CD4-positive, alpha-beta T cell treated with Interleukin-4 for 4 hours (primary cell): ENCODE measurements around the gene TMEM127.
A peak's percentile ranks its signal among the peaks of the same experiment; 100 is the strongest.
"Not testable (repeated sequence)": the region's sequence is repeated elsewhere in the genome, so short reads cannot be mapped to it uniquely, and the experiment has no call there.

Source experiments
- DNase-seq: peaks from one replicate; pipeline ENCODE4 v3.0.0-alpha.2; 2020

The TMEM127 gene

GRCh38 chr2:96239745-96240264, 26.0 kb downstream of the TMEM127 start:
- no peak for DNase-seq

- DNase-seq: no peak
These were observed 26.7 kb downstream of the TMEM127 start for GRCh38 chr2:96239091-96239490.

DNA sequence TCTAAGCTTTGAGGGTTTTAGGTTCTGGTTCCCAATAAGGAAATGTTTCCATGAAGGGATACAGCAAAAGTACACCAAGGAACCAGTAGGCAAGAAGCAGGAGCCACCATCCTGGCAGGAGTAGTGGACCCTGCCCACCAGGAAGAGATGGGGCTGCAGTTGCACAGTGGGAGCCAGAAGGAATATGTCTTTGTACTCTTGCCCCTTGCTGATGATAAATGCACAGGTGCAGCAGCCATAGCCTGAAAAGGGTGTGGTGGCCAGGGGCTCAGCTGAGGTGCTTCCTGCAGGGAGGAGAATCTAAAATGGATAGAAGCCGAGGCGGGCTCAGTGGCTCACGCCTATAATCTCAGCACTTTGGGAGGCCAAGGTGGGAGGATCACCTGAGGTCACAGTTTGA, 27.5 kb downstream of the TMEM127 start:
- no peak for DNase-seq

DNA sequence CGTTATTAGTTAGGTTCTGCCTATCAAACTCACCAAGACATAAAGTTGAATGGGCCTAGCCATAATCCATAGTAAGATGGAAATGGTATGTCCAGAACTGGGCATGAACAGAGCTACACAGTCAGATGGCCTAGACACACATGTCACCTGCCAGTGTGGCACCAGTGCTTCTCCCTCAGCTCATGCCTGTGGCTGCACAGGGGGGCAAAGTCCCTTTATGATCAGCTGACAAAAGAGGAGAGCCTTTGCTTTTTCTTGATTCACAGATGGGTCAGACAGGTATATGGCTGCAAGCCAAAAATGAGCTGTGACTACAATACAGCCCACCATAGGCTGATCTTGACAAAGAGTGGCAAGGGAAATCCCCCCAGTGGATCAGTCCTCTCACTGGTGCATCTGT, 28.9 kb downstream of the TMEM127 start:
- no peak for DNase-seq

GRCh38 chr2:96233880-96234316, 31.9 kb downstream of the TMEM127 start:
- no peak for DNase-seq

- no peak for DNase-seq
These were observed 32.4 kb downstream of the TMEM127 start for GRCh38 chr2:96233436-96233835.

GRCh38 chr2:96231316-96231715, 34.5 kb downstream of the TMEM127 start:
- DNase-seq: no peak

- no peak for DNase-seq
These were observed 40.7 kb downstream of the TMEM127 start for GRCh38 chr2:96225016-96225533.

- DNase-seq: not testable (repeated sequence)
These were observed 44.7 kb downstream of the TMEM127 start for GRCh38 chr2:96221106-96221505.

- not testable (repeated sequence) for DNase-seq
These were observed 45.8 kb downstream of the TMEM127 start for GRCh38 chr2:96219959-96220358.

- no peak for DNase-seq
These were observed 47.2 kb downstream of the TMEM127 start for GRCh38 chr2:96218508-96219131.

GRCh38 chr2:96214554-96214953, 51.2 kb downstream of the TMEM127 start:
- DNase-seq: no peak

DNA sequence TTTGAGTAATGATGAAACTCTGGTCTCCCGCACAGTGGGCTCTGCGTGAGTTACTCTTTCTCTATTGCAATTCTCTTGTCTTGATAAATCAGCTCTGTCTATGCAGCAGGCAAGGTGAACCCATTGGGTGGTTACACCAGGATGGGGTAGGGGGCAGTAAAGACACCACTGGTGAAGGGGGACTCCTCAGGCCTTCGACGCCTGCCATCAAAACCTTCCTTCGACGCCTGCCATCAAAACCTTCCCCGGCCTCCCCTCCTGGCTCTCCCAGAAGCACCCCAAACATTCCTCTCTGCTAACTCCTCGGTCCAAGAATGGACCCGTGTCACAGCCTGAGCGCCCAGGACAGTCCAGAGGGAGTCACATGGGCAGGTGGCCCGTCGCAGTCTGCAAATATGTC, 52.4 kb downstream of the TMEM127 start:
- no peak for DNase-seq

GRCh38 chr2:96212339-96212738, 53.5 kb downstream of the TMEM127 start:
- DNase-seq: no peak

DNA sequence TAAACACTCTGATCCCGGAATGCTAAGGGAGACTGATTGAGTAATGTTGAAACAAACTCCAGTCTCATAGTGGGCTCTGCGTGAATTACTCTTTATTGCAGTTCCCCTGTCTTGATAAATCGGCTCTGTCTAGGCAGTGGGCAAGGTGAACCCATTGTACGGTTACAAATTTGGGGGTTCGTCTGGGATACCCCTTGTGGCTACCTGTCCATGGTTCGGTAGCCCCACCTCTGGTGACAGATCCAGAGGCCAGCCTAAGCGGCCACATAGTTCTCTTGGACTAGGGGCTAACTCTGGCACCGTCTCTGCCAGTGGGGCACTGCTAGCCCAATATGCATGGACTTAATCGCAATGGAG, 56.1 kb downstream of the TMEM127 start:
- DNase-seq: no peak

- no peak for DNase-seq
These were observed 56.6 kb downstream of the TMEM127 start for GRCh38 chr2:96209011-96209728.

GRCh38 chr2:96208143-96209010, 57.4 kb downstream of the TMEM127 start, which contains the start of gene STARD7:
Gene STARD7 (minus strand): TSS chr2:96208827. CDS start chr2:96208434, 393 bp downstream.
- peak; percentile 96 for DNase-seq

- DNase-seq: peak; percentile 21
These were observed 58.0 kb downstream of the TMEM127 start for GRCh38 chr2:96207774-96208142.

GRCh38 chr2:96207073-96207773, 58.6 kb downstream of the TMEM127 start:
- no peak for DNase-seq

- DNase-seq: no peak
These were observed 59.9 kb downstream of the TMEM127 start for GRCh38 chr2:96205888-96206287.

- DNase-seq: no peak
These were observed 60.8 kb downstream of the TMEM127 start for GRCh38 chr2:96204836-96205624.
